Dendritic cell treated with granulocyte-macrophage colony-stimulating factor and Interleukin-4, amounts not matched to agents 40 ng/mL and 50 ng/mL, for 4 days (primary cell): ENCODE results near the gene RABGAP1L.
A peak's percentile ranks its signal among the peaks of the same experiment; 100 is the strongest.

ENCODE experiments used
- H3K27ac Mint-ChIP-seq: one replicate; pipeline ENCODE4 v1.8.0; 2022; ENCODE audit warnings: mild to moderate bottlenecking, mixed read lengths
- H3K27me3 Mint-ChIP-seq: one replicate; pipeline ENCODE4 v1.8.0; 2022; ENCODE audit warnings: mild to moderate bottlenecking, mixed read lengths
- H3K36me3 Mint-ChIP-seq: one replicate; pipeline ENCODE4 v1.8.0; 2022; ENCODE audit warnings: low read depth, mixed read lengths
- H3K4me1 Mint-ChIP-seq: one replicate; pipeline ENCODE4 v1.8.0; 2022; ENCODE audit warnings: low read depth, mixed read lengths
- H3K4me3 Mint-ChIP-seq: one replicate; pipeline ENCODE4 v1.8.0; 2022; ENCODE audit warnings: mild to moderate bottlenecking, moderate library complexity, mixed read lengths
- H3K9me3 Mint-ChIP-seq: one replicate; pipeline ENCODE4 v1.8.0; 2022; ENCODE audit warnings: mixed read lengths
- intact Hi-C: fragments of 100-400 bp; cut with micrococcal nuclease; formaldehyde crosslinking; loops from one replicate; pipeline ENCODE4 v1.15.0; 2022

Gene RABGAP1L

GRCh38 chr1:174197088-174197487 is 37.8 kb downstream of the RABGAP1L start:
- Mint-ChIP-seq H3K4me3 (no peak overlapping the region), H3K4me1 (peaks cover 5% of the 10 kb centered on the region), H3K27me3 (no peaks in the 10 kb centered on the region), H3K36me3 (peaks cover 6% of the 10 kb centered on the region), H3K27ac (no peak overlapping the region), H3K9me3 (no peaks in the 10 kb centered on the region)
- intact Hi-C loops, result no loop called here

GRCh38 chr1:174197547-174197946 is 38.2 kb downstream of the RABGAP1L start:
- H3K4me3 Mint-ChIP-seq, result no peak overlapping the region
- H3K36me3 Mint-ChIP-seq, result peaks cover 6% of the 10 kb centered on the region
- H3K27ac Mint-ChIP-seq, result no peak overlapping the region
- intact Hi-C loops, result no loop called here
- H3K4me1 Mint-ChIP-seq, result peaks cover 5% of the 10 kb centered on the region
- H3K9me3 Mint-ChIP-seq, result no peaks in the 10 kb centered on the region
- H3K27me3 Mint-ChIP-seq, result no peaks in the 10 kb centered on the region

- Mint-ChIP-seq H3K9me3 (peaks cover 5% of the 10 kb centered on the region), H3K27me3 (no peaks in the 10 kb centered on the region), H3K4me3 (no peak overlapping the region), H3K27ac (no peak overlapping the region), H3K4me1 (peaks cover 5% of the 10 kb centered on the region), H3K36me3 (peaks cover 6% of the 10 kb centered on the region)
- intact Hi-C loops, result no loop called here
These were observed 38.9 kb downstream of the RABGAP1L start for GRCh38 chr1:174198202-174198601.

- H3K9me3 Mint-ChIP-seq, result peaks cover 22% of the 10 kb centered on the region
- H3K36me3 Mint-ChIP-seq, result peaks cover 6% of the 10 kb centered on the region
- H3K27ac Mint-ChIP-seq, result no peak overlapping the region
- intact Hi-C loops, result no loop called here
- no peak overlapping the region for H3K4me3 Mint-ChIP-seq
- H3K27me3 Mint-ChIP-seq, result no peaks in the 10 kb centered on the region
- peaks cover 19% of the 10 kb centered on the region for H3K4me1 Mint-ChIP-seq
These were observed 41.4 kb downstream of the RABGAP1L start for GRCh38 chr1:174200746-174201145.

GRCh38 chr1:174204697-174205308 is 45.5 kb downstream of the RABGAP1L start:
- Mint-ChIP-seq H3K4me1 (peaks cover 27% of the 10 kb centered on the region), H3K4me3 (no peak overlapping the region), H3K9me3 (peaks cover 24% of the 10 kb centered on the region), H3K27ac (peak overlapping the region; percentile 16), H3K27me3 (no peaks in the 10 kb centered on the region), H3K36me3 (peaks cover 12% of the 10 kb centered on the region)
- intact Hi-C loops, result no loop called here

- peaks cover 27% of the 10 kb centered on the region for H3K4me1 Mint-ChIP-seq
- no peaks in the 10 kb centered on the region for H3K27me3 Mint-ChIP-seq
- H3K9me3 Mint-ChIP-seq, result peaks cover 39% of the 10 kb centered on the region
- H3K36me3 Mint-ChIP-seq, result peaks cover 6% of the 10 kb centered on the region
- no peak overlapping the region for H3K4me3 Mint-ChIP-seq
- intact Hi-C loops, result no loop called here
- no peak overlapping the region for H3K27ac Mint-ChIP-seq
These were observed 47.0 kb downstream of the RABGAP1L start for GRCh38 chr1:174206148-174206836.

- intact Hi-C loops, result loop anchor here (10.0 kb wide), 2 partner anchors 195 to 225 kb away; no protein-coding TSS in a partner anchor
These were observed 50.2 kb downstream of the RABGAP1L start for GRCh38 chr1:174209347-174210187.

GRCh38 chr1:174211486-174211885 is 52.2 kb downstream of the RABGAP1L start:
- Mint-ChIP-seq H3K4me3 (no peak overlapping the region), H3K4me1 (peaks cover 2% of the 10 kb centered on the region), H3K36me3 (peaks cover 6% of the 10 kb centered on the region), H3K9me3 (peaks cover 23% of the 10 kb centered on the region), H3K27ac (no peak overlapping the region), H3K27me3 (no peaks in the 10 kb centered on the region)
- intact Hi-C loops, result loop anchor here (10.0 kb wide), 2 partner anchors 197 to 227 kb away; no protein-coding TSS in a partner anchor

More at GRCh38 chr1:174209347-174210187, 50.2 kb downstream of the RABGAP1L start:
- H3K27me3 Mint-ChIP-seq, result no peaks in the 10 kb centered on the region
- H3K27ac Mint-ChIP-seq, result no peak overlapping the region
- H3K4me3 Mint-ChIP-seq, result no peak overlapping the region
- peaks cover 6% of the 10 kb centered on the region for H3K36me3 Mint-ChIP-seq
- H3K9me3 Mint-ChIP-seq, result peaks cover 31% of the 10 kb centered on the region
- H3K4me1 Mint-ChIP-seq, result peaks cover 22% of the 10 kb centered on the region

- Mint-ChIP-seq H3K27me3 (no peaks in the 10 kb centered on the region), H3K36me3 (peaks cover under 1% of the 10 kb centered on the region), H3K4me1 (no peaks in the 10 kb centered on the region), H3K27ac (no peak overlapping the region), H3K4me3 (no peak overlapping the region), H3K9me3 (peaks cover 11% of the 10 kb centered on the region)
- intact Hi-C loops, result loop anchor here (10.0 kb wide), 2 partner anchors 201 to 231 kb away; no protein-coding TSS in a partner anchor
These were observed 56.4 kb downstream of the RABGAP1L start for GRCh38 chr1:174215766-174216165.

- H3K36me3 Mint-ChIP-seq, result peaks cover 15% of the 10 kb centered on the region
- H3K27me3 Mint-ChIP-seq, result no peaks in the 10 kb centered on the region
- H3K9me3 Mint-ChIP-seq, result peaks cover 4% of the 10 kb centered on the region
- intact Hi-C loops, result loop anchor here (10.0 kb wide), 2 partner anchors 202 to 232 kb away; no protein-coding TSS in a partner anchor
- H3K4me1 Mint-ChIP-seq, result no peaks in the 10 kb centered on the region
- H3K27ac Mint-ChIP-seq, result no peak overlapping the region
- H3K4me3 Mint-ChIP-seq, result no peak overlapping the region
These were observed 57.9 kb downstream of the RABGAP1L start for GRCh38 chr1:174217248-174217647.

GRCh38 chr1:174217787-174218574 is 58.7 kb downstream of the RABGAP1L start:
- intact Hi-C loops, result loop anchor here (10.0 kb wide), 2 partner anchors 203 to 233 kb away; no protein-coding TSS in a partner anchor
- Mint-ChIP-seq H3K27ac (no peak overlapping the region), H3K4me1 (no peaks in the 10 kb centered on the region), H3K9me3 (peaks cover 10% of the 10 kb centered on the region), H3K36me3 (peaks cover 22% of the 10 kb centered on the region), H3K27me3 (no peaks in the 10 kb centered on the region), H3K4me3 (no peak overlapping the region)

GRCh38 chr1:174218983-174219382 is 59.7 kb downstream of the RABGAP1L start:
- H3K9me3 Mint-ChIP-seq, result peaks cover 10% of the 10 kb centered on the region
- intact Hi-C loops, result loop anchor here (10.0 kb wide), 2 partner anchors 204 to 234 kb away; no protein-coding TSS in a partner anchor
- H3K36me3 Mint-ChIP-seq, result peaks cover 23% of the 10 kb centered on the region
- H3K27me3 Mint-ChIP-seq, result no peaks in the 10 kb centered on the region
- H3K4me3 Mint-ChIP-seq, result no peak overlapping the region
- H3K4me1 Mint-ChIP-seq, result no peaks in the 10 kb centered on the region
- no peak overlapping the region for H3K27ac Mint-ChIP-seq
